Activated CD8-positive, alpha-beta memory T cell treated with anti-CD3 and anti-CD28 coated beads for 1 hour (primary cell): Measurements from ENCODE around the gene SSX4B.
"Not testable (repeated sequence)": the region's sequence is repeated elsewhere in the genome, so short reads cannot be mapped to it uniquely, and the experiment has no call there.

Experiments
- DNase-seq, 2 donors: peaks; one replicate each; pipeline ENCODE4 v3.0.0-alpha.2; 2020; ENCODE audit warnings: low read depth in 1 of 2; ENCODE audit errors: extremely low read depth in 1 of 2

The SSX4B gene

DNA sequence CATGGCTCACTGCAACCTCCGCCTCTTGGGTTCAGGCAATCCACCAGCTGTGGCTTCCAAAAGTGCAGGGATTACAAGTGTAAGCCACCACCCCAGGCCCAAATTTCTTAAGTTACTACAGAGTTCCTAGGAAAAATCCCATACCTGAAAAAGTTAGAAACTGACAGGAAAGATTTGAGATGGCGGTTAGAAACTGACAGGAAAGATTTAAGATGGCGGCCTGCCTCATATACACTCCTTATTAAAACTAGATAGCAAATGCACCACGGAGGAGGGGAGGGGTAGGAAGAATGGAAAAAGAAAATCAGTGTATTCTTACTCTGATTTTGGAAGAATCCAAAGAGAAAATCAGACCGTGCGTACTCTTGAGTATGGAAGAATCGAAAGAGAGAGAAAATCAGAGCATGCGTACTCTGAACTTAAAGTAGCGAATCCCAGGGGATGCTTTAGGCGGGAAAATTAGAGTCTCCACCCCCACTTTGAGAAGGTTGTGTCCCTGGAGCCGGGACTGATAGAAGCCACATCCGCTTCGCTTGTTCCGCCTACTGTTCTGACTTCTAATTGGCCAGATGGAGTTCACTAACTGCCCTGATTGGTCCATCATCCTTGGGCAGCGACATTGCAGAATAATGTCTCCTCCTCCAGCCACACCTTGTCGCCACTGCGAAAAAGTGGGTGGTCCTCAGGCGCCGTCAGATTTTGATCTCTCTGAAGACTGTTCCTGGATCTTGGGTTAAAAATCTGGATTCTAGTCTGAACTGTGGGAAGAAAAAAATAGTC is 55.3 kb downstream of the SSX4B start, which contains the start of gene SSX3:
Gene SSX3, minus strand, starts transcription at position 389 of the 780 bp plus-strand sequence. CDS start 1,454 bp downstream, outside the sequence.
- not testable (repeated sequence) for DNase-seq
